PFSK-1 (cell line): ENCODE measurements around the gene NOXO1.

Experiments
- FOXP2 ChIP-seq: optimal IDR thresholded peaks from 2 replicates; pipeline ENCODE3; 2011; ENCODE audit warnings: borderline replicate concordance, control low read depth, inconsistent platforms; ENCODE audit not compliant: insufficient read depth; ENCODE audit errors: extremely low read length, extremely low read depth
- POLR2AphosphoS5 ChIP-seq: IDR thresholded peaks from 2 replicates; pipeline ENCODE4 v1.6.1; 2012; ENCODE audit warnings: low read depth, mild to moderate bottlenecking, control low read depth, low read length, moderate library complexity
- REST ChIP-seq, 2 experiments: IDR thresholded peaks; 2 replicates each; pipeline versions ENCODE4 v1.6.1 to v1.8.0; 2011 to 2012; ENCODE audit warnings: low read depth in 2 of 2, low read length in 2 of 2, control low read depth in 1 of 2, inconsistent platforms in 1 of 2, mild to moderate bottlenecking in 1 of 2, moderate library complexity in 1 of 2; ENCODE audit not compliant: insufficient read depth in 1 of 2
- SIN3A ChIP-seq: IDR thresholded peaks from 2 replicates; pipeline ENCODE4 v1.6.1; 2012; ENCODE audit warnings: mild to moderate bottlenecking, low read length, moderate library complexity, borderline replicate concordance; ENCODE audit not compliant: insufficient read depth
- TAF1 ChIP-seq: IDR thresholded peaks from 2 replicates; pipeline ENCODE4 v1.6.1; 2012; ENCODE audit warnings: low read length, control low read depth, borderline replicate concordance; ENCODE audit not compliant: insufficient read depth

The NOXO1 gene

GRCh38 chr16:1989209-1990100 is 8.2 kb upstream of the NOXO1 start, which contains the start of gene SYNGR3:
Gene SYNGR3 (plus strand): TSS chr16:1989970. CDS start chr16:1990103, 133 bp downstream.
- TF ChIP-seq FOXP2 (no peak), REST (IDR thresholded peaks at IDR 0.05; ENCODE audit: insufficient read depth in 1 of 2, low read depth in 2 of 2, low read length in 2 of 2) (no peak), POLR2AphosphoS5 (no peak), TAF1 (no peak), SIN3A (no peak)

GRCh38 chr16:1987198-1987597 is 5.9 kb upstream of the NOXO1 start:
- TF ChIP-seq TAF1: no peak
- no peak for TF ChIP-seq SIN3A
- TF ChIP-seq REST (IDR thresholded peaks at IDR 0.05; ENCODE audit: insufficient read depth in 1 of 2, low read depth in 2 of 2, low read length in 2 of 2): no peak

DNA sequence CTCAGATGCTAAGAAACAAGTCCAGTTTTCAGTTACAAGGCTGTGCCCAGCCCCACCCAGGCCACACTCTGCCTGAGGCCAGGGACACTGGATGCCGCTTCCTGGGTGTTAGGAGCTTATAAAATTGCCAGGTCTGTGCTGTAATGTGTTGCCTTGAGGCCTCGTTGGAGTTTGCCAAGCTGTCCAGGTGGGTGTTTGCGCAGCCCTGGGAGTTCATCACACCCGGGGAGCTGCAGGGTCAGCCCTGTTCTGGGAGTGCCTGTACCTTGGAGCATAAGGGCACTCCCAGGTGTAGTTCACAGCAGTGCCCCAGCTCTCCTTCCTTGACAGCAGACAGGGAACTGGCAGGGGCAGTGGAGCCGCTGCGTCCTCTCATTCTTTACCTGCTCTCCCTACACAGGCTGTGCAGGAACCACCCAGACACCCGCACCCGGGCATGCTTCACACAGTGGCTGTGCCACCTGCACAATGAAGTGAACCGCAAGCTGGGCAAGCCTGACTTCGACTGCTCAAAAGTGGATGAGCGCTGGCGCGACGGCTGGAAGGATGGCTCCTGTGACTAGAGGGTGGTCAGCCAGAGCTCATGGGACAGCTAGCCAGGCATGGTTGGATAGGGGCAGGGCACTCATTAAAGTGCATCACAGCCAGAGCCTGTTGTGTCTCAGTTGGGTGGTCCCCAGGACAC is 4.3 kb upstream of the NOXO1 start:
- TF ChIP-seq TAF1 (no peak), POLR2AphosphoS5 (no peak), REST (IDR thresholded peaks at IDR 0.05; ENCODE audit: insufficient read depth in 1 of 2, low read depth in 2 of 2, low read length in 2 of 2) (no peak), SIN3A (no peak), FOXP2 (no peak)

DNA sequence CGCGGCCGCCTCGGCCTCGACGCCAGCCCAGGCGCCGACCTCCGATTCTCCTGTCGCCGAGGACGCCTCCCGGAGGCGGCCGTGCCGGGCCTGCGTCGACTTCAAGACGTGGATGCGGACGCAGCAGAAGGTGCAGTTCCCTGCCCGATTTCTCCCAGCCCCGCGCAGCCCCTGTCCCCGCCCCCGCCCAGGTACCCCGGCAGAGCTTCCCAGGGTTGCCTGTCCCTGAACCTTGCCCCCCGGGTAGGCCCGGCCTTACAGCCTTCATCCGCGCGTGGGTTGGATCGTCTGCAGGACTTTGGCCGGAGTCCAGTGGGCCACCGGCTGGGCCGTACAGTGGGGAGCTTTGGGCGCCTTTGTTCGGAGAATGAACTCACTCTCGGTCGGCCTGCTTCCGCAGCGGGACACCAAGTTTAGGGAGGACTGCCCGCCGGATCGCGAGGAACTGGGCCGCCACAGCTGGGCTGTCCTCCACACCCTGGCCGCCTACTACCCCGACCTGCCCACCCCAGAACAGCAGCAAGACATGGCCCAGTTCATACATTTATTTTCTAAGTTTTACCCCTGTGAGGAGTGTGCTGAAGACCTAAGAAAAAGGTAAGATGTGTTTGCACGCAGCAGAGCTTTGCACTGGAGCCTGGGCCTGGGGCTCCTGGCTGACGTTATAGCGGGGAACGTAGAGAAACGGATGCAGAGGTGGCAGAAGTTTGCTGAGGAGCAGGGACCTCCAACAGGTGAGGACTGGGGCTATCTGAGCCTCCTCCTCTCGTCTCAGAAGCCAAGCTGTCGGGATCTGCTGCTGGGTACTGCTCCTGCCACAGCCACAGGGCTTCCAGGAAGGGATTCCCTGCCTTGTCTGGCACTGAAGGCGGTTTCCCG is 3.3 kb upstream of the NOXO1 start:
- TF ChIP-seq FOXP2 (no peak), SIN3A (no peak), POLR2AphosphoS5 (no peak), TAF1 (no peak), REST (IDR thresholded peaks at IDR 0.05; ENCODE audit: insufficient read depth in 1 of 2, low read depth in 2 of 2, low read length in 2 of 2) (no peak)
